Motor neuron (in vitro differentiated cells): ENCODE data around the gene PRR18. TPM values are rescaled to one million over a fixed set of nuclear protein-coding genes. Genes with fewer than 3 reads are reported as not detected.

Experiments
- ATAC-seq, 8 experiments: fragments of 200-7000 bp; cut with Tn5 transposase; replicated peaks in 6 of 8; 2 replicates each; pipeline ENCODE4 v1.8.0; 2021; ENCODE audit warnings: mild to moderate bottlenecking in 8 of 8, moderate library complexity in 8 of 8
- H3K27ac ChIP-seq, 2 donors: fragments of 250-450 bp; sonication (Bioruptor Pico); 2 replicates each; pipeline ENCODE4 v1.9.0; 2021; ENCODE audit warnings: antibody characterized with exemption in 2 of 2, mild to moderate bottlenecking in 2 of 2, moderate library complexity in 1 of 2
- H3K4me1 ChIP-seq, 2 donors: fragments of 250-450 bp; sonication (Bioruptor Pico); replicated peaks in 1 of 2; 2 replicates each; pipeline ENCODE4 v1.6.1; 2021; ENCODE audit warnings: antibody characterized with exemption in 2 of 2, mild to moderate bottlenecking in 2 of 2, moderate library complexity in 1 of 2
- H3K4me3 ChIP-seq, 5 donors: fragments of 250-450 bp; sonication (Bioruptor Pico); 2 replicates each; pipeline ENCODE4 v1.9.0; 2021; ENCODE audit warnings: antibody characterized with exemption in 5 of 5, mild to moderate bottlenecking in 5 of 5, moderate library complexity in 4 of 5
- WGBS, 10 experiments: fragments of 450-650 bp; shearing (Covaris generic); methylation state at CpG; one replicate each; pipeline ENCODE4 v1.0.0; 2022; 5-methylcytosine and 5-hydroxymethylcytosine counted together
- in situ Hi-C, 9 experiments: fragments of 400-800 bp; cut with MboI; loops; one replicate each; pipeline ENCODE4 v1.15.0; 2021; ENCODE audit warnings: low sequenced_read_pairs in 9 of 9, low pct_unique_long_range_greater_than_20kb in 2 of 9; ENCODE audit not compliant: unreplicated experiment in 9 of 9
- total RNA-seq, 8 experiments: library from RNA; unstranded; fragments of 300-600 nt; gene quantifications; 2 replicates each; pipeline versions ENCODE4 v1.2.3 to v1.2.4, GENCODE V29; 2022

PRR18 gene
- total RNA-seq, 8 experiments from 2014 or later, result 0.14 to 0.64 (median 0.38) TPM; not detected in 3

DNA sequence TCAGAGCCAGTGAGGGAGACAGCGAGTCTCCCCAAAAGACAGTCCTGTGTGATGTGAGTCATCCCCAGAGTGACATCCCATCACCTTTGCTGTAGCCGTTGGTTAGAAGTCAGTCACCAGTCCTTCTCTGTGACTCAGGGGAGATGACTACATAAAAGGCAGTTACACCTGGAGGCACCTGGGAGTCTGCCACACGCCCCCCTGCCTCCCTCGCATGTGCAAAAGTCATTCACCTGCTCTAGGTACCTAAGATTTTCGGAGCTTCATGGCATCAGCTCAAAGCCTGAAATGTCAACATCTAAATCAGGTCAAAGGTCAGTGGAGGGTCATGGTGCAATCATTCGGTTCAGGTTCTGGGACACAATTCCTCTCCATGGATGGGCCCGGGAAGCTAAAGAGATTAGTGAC lies 50.3 kb downstream of the PRR18 start:
- Histone ChIP-seq H3K27ac (no peak overlapping the region), H3K4me1 (no peaks in the 10 kb centered on the region), H3K4me3 (no peak overlapping the region)
- WGBS, 10 experiments, result 27 to 91% (median 60%) methylated on average over 1 to 4 of the region's 7 CpGs; no CpG with 5 or more reads in 3 of the 10 experiments
- no peak for ATAC-seq
- in situ Hi-C loops, result loop anchor here in 1 of 9 experiments (25.0 kb wide), 1 partner anchor 96 kb away; the partner anchor contains the start of gene TBXT

Other genes starting within 250 kb of the PRR18 start
- under 1 TPM in 2 of 8 experiments, not detected in 6; 0.13 to 0.28 TPM for gene TBXT, start 140.5 kb downstream of the PRR18 start, total RNA-seq
- 10 to 100 TPM; 21.4 to 53.5 (median 29.1) TPM for gene SFT2D1, start 34.2 kb upstream of the PRR18 start, total RNA-seq
- gene MPC1, start 74.5 kb upstream of the PRR18 start, total RNA-seq, result 10 to 100 TPM; 39.0 to 91.6 (median 54.1) TPM